Kidney tubule cell (primary cell): ENCODE measurements around the gene MAP3K3.
A peak's percentile ranks its signal among the peaks of the same experiment; 100 is the strongest.

Experiments
- DNase-seq: peaks from one replicate; pipeline ENCODE4 v3.0.0-alpha.2; 2018; ENCODE audit warnings: low spot score

Gene MAP3K3

GRCh38 chr17:63652106-63652505, 29.9 kb downstream of the MAP3K3 start:
- no peak for DNase-seq

GRCh38 chr17:63653050-63653449, 30.8 kb downstream of the MAP3K3 start:
- DNase-seq, result no peak

- DNase-seq, result no peak
These were observed 35.6 kb downstream of the MAP3K3 start for GRCh38 chr17:63657786-63658185.

GRCh38 chr17:63658366-63658765, 36.1 kb downstream of the MAP3K3 start:
- no peak for DNase-seq

GRCh38 chr17:63659850-63660249, 37.6 kb downstream of the MAP3K3 start:
- no peak for DNase-seq

GRCh38 chr17:63665527-63666214, 43.5 kb downstream of the MAP3K3 start:
- DNase-seq, result no peak

GRCh38 chr17:63672856-63673255, 50.6 kb downstream of the MAP3K3 start:
- DNase-seq, result no peak

- peak; percentile 13 for DNase-seq
These were observed 53.0 kb downstream of the MAP3K3 start for GRCh38 chr17:63675231-63675606.

GRCh38 chr17:63675607-63676546, 53.7 kb downstream of the MAP3K3 start:
- DNase-seq, result peak; percentile 69

GRCh38 chr17:63676584-63676983, 54.4 kb downstream of the MAP3K3 start:
- DNase-seq, result no peak

- DNase-seq, result no peak
These were observed 57.0 kb downstream of the MAP3K3 start for GRCh38 chr17:63679214-63679613.

GRCh38 chr17:63680700-63681099, 58.5 kb downstream of the MAP3K3 start:
- no peak for DNase-seq

- no peak for DNase-seq
These were observed 59.3 kb downstream of the MAP3K3 start for GRCh38 chr17:63681530-63681929.

GRCh38 chr17:63682441-63682840, 60.2 kb downstream of the MAP3K3 start:
- DNase-seq, result no peak

- no peak for DNase-seq
These were observed 60.8 kb downstream of the MAP3K3 start for GRCh38 chr17:63682981-63683380.

- DNase-seq, result no peak
These were observed 62.8 kb downstream of the MAP3K3 start for GRCh38 chr17:63685041-63685440.

GRCh38 chr17:63685578-63685977, 63.4 kb downstream of the MAP3K3 start:
- DNase-seq, result no peak

- no peak for DNase-seq
These were observed 64.0 kb downstream of the MAP3K3 start for GRCh38 chr17:63686138-63686685.

- DNase-seq, result no peak
These were observed 66.3 kb downstream of the MAP3K3 start for GRCh38 chr17:63688396-63689020.

- no peak for DNase-seq
These were observed 67.3 kb downstream of the MAP3K3 start for GRCh38 chr17:63689479-63689878.

- DNase-seq, result no peak
These were observed 70.1 kb downstream of the MAP3K3 start for GRCh38 chr17:63692195-63692816.
